GM19351 (cell line): ENCODE measurements around the gene MRPS18B.

Experiments used
- ATAC-seq: cut with Tn5 transposase; IDR thresholded peaks from one replicate; pipeline ENCODE4 v1.9.1; 2021; ENCODE audit warnings: mild to moderate bottlenecking, moderate library complexity; ENCODE audit not compliant: unreplicated experiment

The MRPS18B gene

DNA sequence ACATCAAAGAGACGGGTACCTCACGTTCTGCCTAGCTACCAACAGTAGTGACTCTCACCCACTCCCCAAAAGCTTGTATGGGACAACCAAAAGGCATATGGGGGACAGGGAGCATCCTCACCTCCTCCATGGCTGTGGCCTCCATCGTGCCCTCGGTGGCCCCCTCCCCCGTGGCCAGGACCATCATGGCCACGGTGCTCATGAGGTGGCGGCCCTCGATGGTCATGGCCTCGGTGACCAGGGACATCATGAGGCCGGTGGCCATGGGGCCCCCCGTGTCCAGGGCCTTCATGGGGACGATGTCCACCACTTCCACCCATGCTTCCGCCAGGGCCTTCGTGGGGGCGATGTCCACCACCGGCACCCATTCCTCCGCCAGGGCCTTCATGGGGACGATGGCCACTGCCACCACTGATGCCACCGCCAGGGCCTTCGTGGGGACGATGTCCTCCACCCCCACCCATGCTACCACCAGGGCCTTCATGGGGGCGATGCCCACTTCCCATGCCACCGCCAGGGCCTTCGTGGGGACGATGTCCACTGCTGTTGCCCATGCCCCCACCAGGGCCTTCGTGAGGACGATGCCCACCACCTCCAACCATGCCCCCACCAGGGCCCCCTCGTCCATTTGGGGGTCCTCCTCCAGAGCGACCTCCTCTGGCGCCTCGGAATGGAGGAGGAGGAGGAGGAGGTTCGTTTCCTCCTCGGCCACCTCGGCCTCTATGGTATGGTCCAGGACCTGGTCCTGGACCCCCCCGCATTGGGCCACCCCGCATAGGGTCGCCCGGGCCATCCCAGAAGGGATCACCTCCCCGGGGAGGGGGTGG is 15.6 kb upstream of the MRPS18B start:
- ATAC-seq, result no peak

DNA sequence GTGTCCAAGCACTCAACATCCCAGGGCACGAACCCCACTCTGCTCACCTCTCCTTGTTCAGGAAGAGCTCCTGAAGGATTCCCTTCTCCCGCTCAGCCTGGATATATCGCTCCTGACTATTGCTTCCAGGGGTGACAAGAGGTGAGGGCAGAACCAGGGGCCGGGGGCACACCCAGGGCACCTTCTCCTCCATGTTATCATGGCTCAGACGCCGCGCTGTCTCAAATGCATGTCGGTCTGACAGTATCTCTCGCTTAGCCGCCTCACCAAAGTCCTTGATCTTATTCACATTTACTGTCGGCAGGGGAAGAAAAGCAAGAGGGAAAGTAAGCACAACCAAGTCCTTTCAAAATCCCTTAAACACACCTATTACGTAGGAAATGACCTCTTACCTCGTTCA is 13.7 kb upstream of the MRPS18B start:
- ATAC-seq, result no peak

DNA sequence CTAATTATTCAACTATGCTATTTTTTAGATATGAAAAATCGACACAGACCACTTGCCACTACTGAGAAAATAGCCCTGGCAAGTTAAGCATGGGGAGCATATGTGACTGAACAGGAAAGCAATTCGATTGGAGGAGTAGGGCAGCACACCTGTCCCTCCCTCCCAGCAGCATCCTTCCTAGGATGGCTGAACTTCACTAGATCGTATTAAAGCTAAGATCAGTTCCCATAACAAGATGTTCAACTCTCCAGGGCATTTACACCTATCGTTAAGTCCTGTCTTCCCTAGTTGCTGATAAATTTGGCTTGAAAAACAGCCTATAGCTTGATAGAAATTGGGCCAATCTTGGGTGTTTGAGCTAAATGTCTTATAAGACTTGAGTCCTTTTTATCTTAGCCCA is 7.6 kb upstream of the MRPS18B start:
- ATAC-seq, result no peak

DNA sequence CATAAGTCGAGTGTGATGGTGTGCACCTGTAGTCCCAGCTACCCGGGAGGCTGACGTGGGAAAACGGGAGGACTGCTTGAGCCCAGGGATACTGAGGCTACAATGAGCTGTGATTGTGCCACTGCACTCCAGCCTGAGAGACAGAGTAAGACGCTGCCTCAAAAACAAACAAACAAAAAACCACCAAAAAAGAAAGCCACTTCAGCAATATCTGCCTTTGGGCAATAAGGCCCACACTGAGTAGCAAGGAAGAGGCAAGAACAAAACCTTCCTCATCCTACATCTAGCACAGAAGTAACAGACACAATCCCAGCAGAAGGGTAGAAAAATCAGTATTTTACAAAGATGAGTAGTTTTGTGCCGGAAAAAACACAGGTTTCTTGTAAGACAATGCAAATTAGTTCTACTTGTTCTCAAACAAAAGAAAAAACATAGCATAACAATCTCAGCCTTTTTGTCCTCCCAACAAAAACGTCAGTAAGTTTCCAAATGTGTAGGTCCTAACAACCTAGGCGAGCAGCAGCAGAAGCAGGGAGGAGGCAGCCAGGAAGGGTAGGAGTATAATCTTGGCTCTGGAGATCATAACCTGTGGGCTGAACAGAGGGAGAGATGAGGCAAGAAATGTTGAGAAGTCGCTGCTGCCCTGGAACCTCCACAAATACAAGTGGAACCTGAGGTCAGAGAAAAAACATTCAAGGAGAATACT is 6.3 kb upstream of the MRPS18B start:
- no peak for ATAC-seq

DNA sequence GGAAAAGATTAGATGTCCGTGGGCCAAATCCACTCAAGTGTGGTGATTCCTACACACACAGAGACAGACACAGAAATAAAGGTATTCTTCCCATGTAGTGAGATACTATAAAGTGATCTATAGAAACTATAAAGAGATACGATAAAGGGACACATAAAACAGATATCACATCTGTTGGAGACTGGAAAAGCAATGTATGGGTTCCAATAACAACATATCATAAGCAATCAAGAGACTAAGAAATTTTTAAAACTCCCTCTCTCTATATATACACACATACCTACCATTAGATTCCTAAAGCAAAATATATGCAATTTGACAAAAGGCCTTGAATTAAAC is 5.8 kb upstream of the MRPS18B start:
- no peak for ATAC-seq

DNA sequence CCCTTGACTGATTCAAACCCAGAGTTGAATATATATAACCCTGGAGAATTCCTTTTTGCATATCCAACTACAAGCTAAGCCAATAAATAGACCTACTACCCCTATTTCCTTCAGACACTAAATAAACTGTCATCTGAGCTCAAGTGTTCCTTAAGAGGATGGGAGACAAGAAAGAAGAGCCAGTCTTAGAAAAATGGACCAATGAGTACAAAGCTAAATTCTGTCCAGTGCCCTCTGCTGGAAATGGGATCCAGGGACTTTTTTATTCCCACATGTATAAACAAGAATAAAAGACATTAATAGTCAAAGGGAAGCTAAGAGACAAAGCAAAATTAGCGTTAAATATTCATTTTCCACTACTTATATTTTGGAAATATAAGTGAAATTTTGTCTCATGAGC is 5.4 kb upstream of the MRPS18B start:
- no peak for ATAC-seq

DNA sequence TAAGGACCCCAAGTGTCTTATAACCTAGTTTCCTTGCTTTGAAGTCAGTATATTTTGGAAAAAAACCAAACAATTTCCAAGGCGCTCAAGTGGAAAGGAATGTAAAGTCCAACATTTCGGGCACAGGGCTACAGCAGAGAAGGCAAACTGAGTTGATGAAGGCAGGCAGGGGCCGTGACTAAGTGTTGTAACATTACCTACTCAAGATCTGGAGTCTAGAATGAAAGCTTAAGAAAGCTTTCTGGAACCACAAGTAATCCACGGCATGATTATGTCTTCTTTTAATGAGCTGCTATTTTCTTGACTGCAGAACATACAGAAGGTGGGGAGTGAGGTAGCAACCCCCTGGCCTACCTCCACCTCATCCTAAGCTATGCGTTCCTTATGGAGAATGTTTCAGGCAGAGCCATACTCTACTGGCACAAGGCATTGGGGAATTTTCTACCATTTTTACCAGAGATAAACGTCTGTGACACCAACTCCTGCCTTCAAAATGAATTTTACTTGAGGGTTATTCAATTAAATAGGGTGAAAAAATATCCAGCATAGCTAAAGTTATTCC is 4.9 kb upstream of the MRPS18B start:
- no peak for ATAC-seq

DNA sequence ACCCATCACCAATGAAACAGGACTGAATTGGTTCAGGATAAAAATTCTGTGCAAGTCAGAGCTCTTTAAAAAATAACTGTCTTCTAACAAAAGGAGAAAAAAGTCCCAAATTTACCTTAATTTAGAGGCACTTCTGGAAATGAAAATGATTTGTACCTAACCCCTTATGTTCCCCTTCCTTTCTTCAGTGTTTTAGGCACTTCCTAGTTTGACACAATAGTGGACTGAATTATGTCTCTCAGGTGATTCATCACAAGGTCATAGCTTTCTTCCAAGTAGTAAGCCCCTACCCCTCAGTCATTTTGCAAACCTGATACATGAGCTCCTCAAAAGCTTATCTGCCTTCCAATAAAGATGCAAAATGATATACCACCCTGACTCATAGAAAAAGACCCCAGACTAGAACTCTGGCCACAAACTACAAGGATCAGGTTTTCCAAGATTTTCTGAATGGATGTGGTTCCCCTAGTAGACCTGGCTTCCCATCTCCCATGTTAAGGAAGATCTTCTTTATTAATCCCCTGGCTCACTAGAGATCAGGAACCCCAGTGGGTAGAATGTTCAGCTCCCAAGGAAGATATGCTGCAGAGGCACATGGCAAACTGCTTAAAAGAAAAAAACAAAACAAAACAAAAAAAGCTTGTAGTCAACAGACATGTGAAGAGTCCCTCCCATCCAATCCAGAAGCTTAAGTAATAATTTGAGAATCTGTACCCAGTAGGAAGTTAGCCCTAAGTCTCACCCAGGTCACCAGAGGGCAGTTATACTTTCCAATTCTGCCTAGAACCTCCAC is 4.2 kb upstream of the MRPS18B start:
- ATAC-seq, result no peak

DNA sequence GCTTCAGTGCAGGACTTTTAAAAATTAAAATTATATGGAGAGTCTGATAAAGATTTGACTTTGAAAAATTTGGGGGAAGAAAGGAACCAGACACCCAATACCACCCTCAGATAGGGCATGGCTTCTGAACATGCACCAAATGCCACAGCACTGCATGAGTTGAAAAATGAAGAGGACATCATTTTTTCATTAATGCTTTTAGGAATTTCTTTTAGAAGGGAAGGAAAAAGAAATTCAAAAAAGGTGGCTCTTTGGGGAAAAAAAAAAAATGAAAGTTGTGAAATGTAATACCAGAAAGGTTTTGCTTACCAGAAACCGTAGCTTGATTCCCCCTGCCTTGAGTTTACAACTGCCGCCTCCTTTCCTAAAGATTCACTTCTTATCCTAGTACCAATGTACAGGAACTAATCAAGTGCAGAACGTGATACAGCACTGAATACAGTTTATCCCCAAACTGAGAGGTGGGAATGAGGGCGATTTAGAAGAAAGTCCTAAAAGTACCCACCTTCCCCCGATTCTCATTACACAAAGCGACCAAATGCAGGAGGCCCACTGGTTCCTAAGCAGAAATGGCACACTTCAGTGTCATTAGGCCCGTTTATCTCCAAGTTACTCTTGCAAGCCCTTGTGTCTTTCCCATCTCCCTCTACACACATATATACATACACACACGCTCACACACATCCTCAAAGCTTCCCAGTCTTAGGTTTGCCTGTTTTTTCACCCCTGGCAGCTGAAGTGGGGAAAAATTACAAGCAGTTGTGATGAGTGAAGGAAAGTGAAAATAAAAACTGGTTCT is 3.4 kb upstream of the MRPS18B start:
- ATAC-seq, result no peak

DNA sequence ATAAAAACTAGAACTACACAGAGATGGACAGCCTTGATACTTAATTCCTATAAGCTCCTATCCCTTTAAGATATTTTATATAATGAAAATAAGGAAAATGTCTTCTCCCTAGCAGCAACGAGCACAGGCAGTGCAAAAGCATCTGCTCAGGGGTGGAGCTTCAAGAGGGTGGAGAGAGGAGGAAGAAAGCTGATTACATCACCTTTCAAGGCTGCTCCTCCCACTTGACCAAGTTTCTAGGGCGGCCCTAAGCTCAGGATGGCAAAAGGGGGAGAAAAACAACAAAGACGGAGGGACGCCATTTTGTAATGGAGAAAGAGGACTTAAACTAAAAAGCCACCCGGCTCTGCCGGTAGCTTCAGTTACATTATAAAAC is 2.8 kb upstream of the MRPS18B start:
- ATAC-seq, result peak; percentile 56

DNA sequence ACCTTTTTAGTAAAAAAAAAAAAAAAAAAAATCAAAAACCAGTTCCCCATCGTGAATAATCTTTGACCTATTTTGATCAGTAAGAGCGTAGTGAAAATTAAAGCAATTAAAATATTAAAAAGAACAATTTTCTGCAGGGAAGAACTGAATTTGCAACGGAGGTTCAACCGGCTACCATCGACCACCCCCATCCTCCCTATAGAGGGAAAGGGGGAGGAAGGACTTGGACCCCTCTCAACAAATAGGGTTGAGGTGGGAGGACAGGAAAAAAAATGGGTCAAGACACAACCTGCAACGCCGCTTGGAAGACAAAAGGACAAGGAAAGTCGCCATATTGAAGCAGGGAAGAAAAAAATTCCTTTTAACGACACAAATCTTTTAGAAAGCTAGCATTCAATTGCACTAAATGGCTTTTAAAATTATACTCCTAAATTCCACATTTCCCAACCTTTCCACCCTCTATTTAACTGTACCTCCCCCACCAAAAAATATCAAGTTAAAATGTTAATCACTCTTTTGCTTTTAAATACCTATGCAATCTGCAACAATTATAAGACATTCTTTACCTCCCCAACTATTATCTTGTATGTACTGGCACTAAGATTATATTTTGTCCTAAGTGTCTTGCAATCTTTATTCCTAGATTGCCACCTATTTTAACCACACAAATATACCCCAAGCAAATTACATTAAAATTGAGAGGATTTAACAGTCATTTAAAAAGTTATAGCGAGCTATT is 2.3 kb upstream of the MRPS18B start:
- no peak for ATAC-seq

DNA sequence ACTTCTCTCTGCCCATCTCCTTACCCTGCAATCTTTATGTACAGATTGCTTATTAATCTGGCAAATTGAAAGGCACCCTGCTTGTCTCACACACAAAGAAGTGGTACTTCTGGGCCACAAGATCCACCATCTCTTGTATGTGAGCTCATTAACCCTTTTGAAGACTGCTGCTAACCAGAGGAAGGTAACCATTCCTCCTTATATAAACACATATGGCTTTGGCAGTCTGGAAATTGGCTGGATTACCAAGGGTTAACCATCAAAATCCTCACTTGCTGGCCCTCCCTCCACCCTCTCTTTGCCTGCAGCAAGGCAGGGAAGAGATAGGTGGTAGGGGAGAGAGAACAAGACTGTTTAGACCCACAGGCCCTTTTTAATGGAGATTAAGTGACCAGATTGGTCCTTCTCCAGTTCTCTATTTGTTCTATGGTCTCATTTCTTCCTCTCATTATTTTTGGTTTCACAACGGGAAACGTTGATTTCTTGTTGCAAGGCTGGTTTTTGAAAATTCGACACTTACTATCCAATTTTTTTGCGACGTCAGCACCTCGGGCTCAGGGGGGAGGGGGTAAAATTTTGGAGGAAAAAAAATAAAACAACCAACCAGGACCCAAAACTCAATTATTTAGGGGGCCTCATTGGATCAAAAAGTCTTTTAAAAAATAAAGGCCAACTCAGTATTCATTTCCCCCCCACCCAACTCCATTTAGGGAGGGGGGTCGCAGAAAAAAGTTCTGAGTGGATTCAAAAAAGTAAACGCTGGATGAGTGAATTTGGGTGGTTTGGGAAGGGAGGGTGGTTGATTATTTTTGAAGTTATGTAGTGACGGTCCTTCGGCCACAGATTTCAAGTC is 1.5 kb upstream of the MRPS18B start:
- no peak for ATAC-seq

DNA sequence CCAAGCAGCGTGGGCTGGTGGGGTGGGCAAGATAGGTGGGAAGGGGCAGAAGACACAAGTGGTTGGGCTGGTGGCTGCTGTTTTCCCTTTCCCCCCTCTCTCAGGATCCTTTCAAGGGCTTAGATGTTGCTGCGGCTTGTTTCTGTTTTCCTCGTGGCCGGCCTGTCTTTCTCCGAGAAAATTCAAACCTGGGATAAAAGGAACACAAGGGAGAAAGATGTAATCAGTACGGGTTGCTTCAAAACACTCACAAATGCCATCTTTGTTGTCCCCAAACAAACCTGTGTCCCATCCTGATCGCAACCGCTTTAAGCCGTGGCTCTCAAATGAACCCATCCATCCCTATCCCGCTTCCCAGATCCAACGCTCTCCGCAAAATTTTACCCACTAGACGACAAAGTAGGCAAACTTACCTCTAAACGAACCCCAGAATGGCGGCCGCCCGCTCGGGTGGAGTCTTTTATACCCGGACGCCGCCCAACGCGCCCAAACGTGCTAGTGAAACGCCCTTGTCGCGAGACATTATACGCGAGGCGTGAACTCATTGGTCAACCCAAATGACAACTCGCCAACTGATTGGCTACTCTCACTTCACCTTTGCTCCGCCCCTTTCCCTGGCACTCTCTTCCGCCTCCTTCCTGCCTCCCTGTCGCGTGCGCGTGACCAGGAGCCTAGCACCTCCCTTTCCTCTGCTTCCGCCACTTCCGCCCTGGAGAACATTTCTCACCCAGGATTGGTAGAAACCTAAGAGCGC is 652 bp upstream of the MRPS18B start, which contains the start of gene PPP1R10:
TSS of gene PPP1R10 (minus strand) at position 433 of the 754 bp plus-strand sequence. CDS start 7,299 bp downstream, outside the sequence.
- peak; percentile 71 for ATAC-seq

DNA sequence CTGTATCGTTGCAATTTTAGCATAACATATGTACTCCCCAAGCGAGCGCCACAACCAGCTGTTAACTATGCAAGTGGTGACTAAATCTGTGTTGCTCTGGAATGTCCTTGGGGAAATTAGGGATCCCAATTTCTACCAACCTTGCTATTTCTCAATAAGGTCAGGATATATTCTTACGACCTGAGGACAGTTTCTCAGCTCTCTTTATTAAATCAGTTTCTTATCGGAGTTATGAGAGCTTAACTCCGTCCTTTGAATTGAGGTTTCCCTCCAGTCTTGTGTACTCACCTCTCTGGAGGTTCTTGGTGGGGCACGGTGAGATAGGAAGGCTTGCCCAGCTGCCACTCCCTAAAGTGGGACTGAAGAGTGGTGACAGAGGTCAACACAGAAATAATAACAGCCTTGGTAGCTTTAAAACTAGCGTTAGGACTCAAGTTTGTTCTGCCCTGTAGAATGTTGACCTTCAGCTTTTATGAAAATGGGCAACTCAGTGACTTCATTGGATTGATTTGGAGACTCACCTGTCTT is 694 bp downstream of the MRPS18B start:
- ATAC-seq, result no peak

DNA sequence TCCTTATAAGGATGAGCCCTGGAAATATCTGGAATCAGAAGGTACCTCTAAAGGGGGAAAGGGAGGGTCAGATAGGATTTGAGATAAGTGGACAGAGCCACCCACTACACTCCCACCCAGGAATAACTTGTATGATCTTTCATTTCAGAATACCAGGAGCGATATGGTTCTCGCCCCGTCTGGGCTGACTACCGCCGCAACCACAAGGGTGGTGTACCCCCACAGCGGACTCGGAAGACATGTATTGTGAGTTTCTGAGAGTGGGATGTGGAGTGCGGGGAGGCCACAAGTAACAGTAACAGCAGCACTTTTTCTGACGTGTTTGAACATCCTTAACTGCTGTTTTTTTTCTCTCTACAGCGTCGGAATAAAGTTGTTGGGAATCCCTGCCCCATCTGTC is 1.9 kb downstream of the MRPS18B start:
- ATAC-seq, result no peak

DNA sequence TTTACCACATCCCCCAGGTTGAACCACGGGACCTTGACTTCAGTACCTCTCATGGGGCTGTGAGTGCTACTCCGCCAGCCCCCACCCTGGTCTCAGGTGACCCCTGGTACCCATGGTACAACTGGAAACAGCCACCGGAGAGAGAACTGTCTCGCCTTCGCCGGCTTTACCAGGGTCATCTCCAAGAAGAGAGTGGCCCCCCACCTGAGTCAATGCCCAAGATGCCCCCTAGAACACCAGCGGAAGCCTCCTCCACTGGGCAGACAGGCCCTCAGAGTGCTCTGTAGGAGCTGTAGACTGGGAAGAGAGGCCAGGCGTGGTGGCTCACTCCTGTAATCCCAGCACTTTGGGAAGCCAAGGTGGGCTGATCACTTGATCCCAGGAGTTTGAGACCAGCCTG is 7.9 kb downstream of the MRPS18B start:
- no peak for ATAC-seq

DNA sequence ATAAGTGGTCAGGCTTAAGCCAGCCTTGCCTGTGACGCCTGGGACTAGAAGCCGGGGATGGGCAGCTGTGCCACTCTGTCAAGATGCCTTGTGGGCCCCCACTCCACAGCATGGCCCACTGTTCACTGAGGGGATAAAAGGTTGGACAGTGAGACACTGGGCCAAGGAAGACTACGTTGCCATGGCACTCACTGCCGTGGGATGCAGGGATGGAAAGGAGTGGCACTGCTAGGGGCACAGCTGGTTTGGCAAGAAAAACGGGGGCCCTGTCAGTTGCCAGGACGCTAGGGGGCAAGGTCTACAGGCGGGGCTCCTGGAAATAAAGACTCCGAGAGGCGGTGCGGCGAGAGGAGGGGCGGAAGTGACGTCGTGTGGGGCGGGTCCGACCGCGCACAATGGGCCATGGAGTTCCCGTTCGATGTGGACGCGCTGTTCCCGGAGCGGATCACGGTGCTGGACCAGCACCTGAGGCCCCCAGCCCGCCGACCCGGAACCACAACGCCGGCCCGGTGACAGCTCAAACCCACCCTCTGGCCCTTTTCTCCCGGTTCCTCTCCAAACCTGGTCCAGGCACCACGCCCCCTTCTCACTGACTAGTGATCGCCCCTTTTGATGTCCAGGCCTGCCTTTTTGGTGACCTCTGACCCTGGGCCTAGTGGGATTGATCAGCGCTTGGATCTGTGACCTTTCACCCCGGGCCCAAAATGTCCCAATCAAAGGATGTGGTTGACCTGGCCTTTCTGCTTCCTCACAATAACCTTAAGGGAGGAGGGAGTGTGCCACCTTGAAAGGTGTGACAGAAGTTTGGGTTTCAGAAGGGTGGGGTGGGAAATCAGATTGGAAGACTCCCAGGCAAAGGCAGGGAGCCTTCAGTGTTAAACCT is 9.1 kb downstream of the MRPS18B start, which contains the start of gene ATAT1:
TSS of gene ATAT1 (plus strand) at position 391 of the 883 bp plus-strand sequence.
- ATAC-seq, result peak; percentile 81
